HepG2 (cell line): ENCODE measurements around the gene PRR19. TPM values are rescaled to one million over a fixed set of nuclear protein-coding genes. Genes with fewer than 3 reads are reported as not detected.

Experiments
- ATAC-seq: fragments of 200-7000 bp; cut with Tn5 transposase; 3 replicates; pipeline ENCODE4 v1.9.1; 2020; ENCODE audit warnings: mild to moderate bottlenecking, moderate library complexity
- BruUV-seq: library from RNA; stranded (reverse); fragments of 400-500 nt; replicated peaks from 2 replicates; lab custom pipeline; 2021; lab: Mats Ljungman, UMichigan
- CTCF ChIA-PET: fragments of 300-600 bp; formaldehyde crosslinking; extraction: SDS; loops from one replicate; lab custom pipeline; 2021; ENCODE audit warnings: low total read pairs, inconsistent platforms, low intra/inter-chr PET ratio; lab: Yijun Ruan, JAX
- POLR2A ChIA-PET: fragments of 350-600 bp; sonication (Branson Sonifier 250); formaldehyde crosslinking; loops from one replicate; lab custom pipeline; 2020; ENCODE audit warnings: antibody characterized with exemption, inconsistent platforms; lab: Yijun Ruan, JAX
- DNase-seq: peaks from one replicate; pipeline ENCODE4 v3.0.0-alpha.2; 2015; ENCODE audit warnings: low spot score
- FAIRE-seq: peaks from 3 replicates; lab custom pipeline; 2011; peaks lifted over from hg19 to GRCh38; lab: Jason Lieb, UNC
- H2AFZ ChIP-seq: one replicate; pipeline ENCODE4 v1.6.1; 2011; ENCODE audit warnings: low read length, inconsistent platforms
- H3K27ac ChIP-seq: fragments of 300-600 bp; 3 replicates; pipeline ENCODE4 v1.8.0; 2011; ENCODE audit warnings: mixed run types, mild to moderate bottlenecking, mixed read lengths, low read length, inconsistent platforms; ENCODE audit not compliant: insufficient read depth; ENCODE audit errors: extremely low read length
- H3K27me3 ChIP-seq, 2 experiments: fragments of 200-600 bp in 1 of 2; 2 replicates in 1 of 2; 3 replicates in 1 of 2; pipeline versions ENCODE4 v1.6.0 to v1.8.0; 2011; ENCODE audit warnings: low read length in 2 of 2, mild to moderate bottlenecking in 2 of 2, moderate library complexity in 2 of 2, inconsistent platforms in 1 of 2; ENCODE audit not compliant: insufficient read depth in 2 of 2, control insufficient read depth in 1 of 2
- H3K36me3 ChIP-seq, 2 experiments: fragments of 200-600 bp in 1 of 2; replicated peaks in 1 of 2; 2 replicates in 1 of 2; 3 replicates in 1 of 2; pipeline versions ENCODE4 v1.5.1 to v1.8.0; 2011; ENCODE audit warnings: low read length in 2 of 2, inconsistent platforms in 1 of 2; ENCODE audit not compliant: insufficient read depth in 2 of 2, control insufficient read depth in 1 of 2
- H3K4me1 ChIP-seq: 2 replicates; pipeline ENCODE4 v1.5.1; 2012; ENCODE audit warnings: low read length, inconsistent platforms; ENCODE audit not compliant: insufficient read depth
- H3K4me2 ChIP-seq: 2 replicates; pipeline ENCODE4 v1.6.0; 2011; ENCODE audit warnings: low read depth, low read length, inconsistent platforms
- H3K4me3 ChIP-seq, 3 experiments: fragments of 200-600 bp in 1 of 3; sonication (generic), shearing (Covaris generic) in 1 of 3; replicated peaks in 1 of 3; 2 replicates each; pipeline ENCODE4 v1.5.1; 2011 to 2016; ENCODE audit warnings: low read length in 3 of 3, inconsistent platforms in 2 of 3, low read depth in 2 of 3, mild to moderate bottlenecking in 2 of 3, control low read depth in 1 of 3, mixed read lengths in 1 of 3; ENCODE audit not compliant: insufficient read depth in 1 of 3
- H3K79me2 ChIP-seq: one replicate; pipeline ENCODE4 v1.6.1; 2011; ENCODE audit warnings: low read length, inconsistent platforms; ENCODE audit not compliant: insufficient read depth
- H3K9ac ChIP-seq: 2 replicates; pipeline ENCODE4 v1.6.0; 2011; ENCODE audit warnings: mild to moderate bottlenecking, low read depth, low read length, inconsistent platforms; ENCODE audit not compliant: insufficient read depth
- H3K9me3 ChIP-seq: 2 replicates; pipeline ENCODE4 v1.5.1; 2012; ENCODE audit warnings: mild to moderate bottlenecking, low read length
- H4K20me1 ChIP-seq: 2 replicates; pipeline ENCODE4 v1.6.0; 2011; ENCODE audit warnings: inconsistent platforms, mild to moderate bottlenecking, low read length, moderate library complexity; ENCODE audit not compliant: insufficient read depth
- RBM22 ChIP-seq: fragments of 200-400 bp; formaldehyde crosslinking; optimal IDR thresholded peaks from 2 replicates; pipeline ENCODE3; 2017; ENCODE audit warnings: mild to moderate bottlenecking, low read length, moderate library complexity
- ZBTB42 ChIP-seq: sonication (generic); formaldehyde crosslinking; IDR thresholded peaks from 2 replicates; pipeline ENCODE4 v1.5.0; 2020; ENCODE audit warnings: mild to moderate bottlenecking, missing genetic modification reagents
- ZNF652 ChIP-seq: IDR thresholded peaks from 2 replicates; pipeline ENCODE4 v1.6.1; 2016; ENCODE audit warnings: low read depth, borderline replicate concordance
- WGBS: methylation state at CpG from one replicate; pipeline ENCODE4 v1.1.6; 2017; ENCODE audit warnings: low lambda C conversion rate; 5-methylcytosine and 5-hydroxymethylcytosine counted together
- in situ Hi-C: cut with HindIII; loops from 2 replicates; pipeline ENCODE4 v1.10.0; 2017; ENCODE audit warnings: low pct_unique_long_range_greater_than_20kb; ENCODE audit not compliant: extremely low pct_ligation_motif_present
- intact Hi-C: fragments of 100-400 bp; cut with micrococcal nuclease; formaldehyde crosslinking; loops from one replicate; pipeline ENCODE4 v1.10.0; 2022; ENCODE audit not compliant: unreplicated experiment
- polyA plus RNA-seq, 8 experiments: library from polyadenylated mRNA; depleted of rRNA in 3 of 8; stranded (reverse) in 7 of 8; unstranded in 1 of 8; fragments of >200 nt; fragmentation: Illumina TruSeq in 4 of 8; extraction: Trizol in 4 of 8; gene quantifications; 2 replicates each; pipeline versions ENCODE4 v1.2.1 to v1.2.3, GENCODE V29; 2011 to 2016; ENCODE audit warnings: low read depth in 4 of 8, missing spikeins in 1 of 8, mixed read lengths in 1 of 8; ENCODE audit not compliant: insufficient read depth in 1 of 8
- total RNA-seq, 5 experiments: library from RNA; depleted of rRNA; stranded (reverse); fragments of >200 nt; fragmentation: Illumina TruSeq; extraction: Trizol; gene quantifications; 2 replicates each; pipeline ENCODE4 v1.2.3, GENCODE V29; 2016; ENCODE audit warnings: low read depth in 1 of 5
- TF ChIP-seq, protein P1 (sequence below): sonication (generic); formaldehyde crosslinking; IDR thresholded peaks from 2 replicates; pipeline ENCODE4 v1.9.0; 2022; ENCODE audit warnings: missing genetic modification reagents, mild to moderate bottlenecking, borderline replicate concordance

Gene PRR19
- total and polyA plus RNA-seq, 2 of the 13 experiments (the other 11 are each of a cell fraction or from before 2014, with no cell fraction given) = 0.21 to 0.33 TPM

DNA sequence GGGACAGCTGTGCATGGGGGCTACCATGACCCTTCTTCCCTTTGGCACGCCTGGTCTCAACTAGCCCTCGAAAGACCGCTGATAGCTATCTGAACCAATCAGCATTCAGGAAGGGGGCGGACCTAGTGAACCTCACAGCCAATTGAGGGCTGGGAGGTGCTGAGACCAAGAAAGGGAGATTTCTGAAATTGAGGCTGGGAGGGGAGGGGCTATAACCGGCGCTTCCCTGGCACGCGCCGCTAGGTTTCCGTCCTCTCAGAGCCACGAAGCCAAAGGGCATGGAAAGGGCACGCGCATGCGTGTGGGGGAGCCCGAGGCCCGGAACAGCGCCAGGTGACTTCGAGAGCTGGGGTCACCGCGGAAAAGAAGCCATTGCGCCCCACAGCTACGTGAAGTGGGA lies 4.7 kb downstream of the PRR19 start:
- peaks cover 20% of the 10 kb centered on the region for H3K4me1 ChIP-seq
- TF ChIP-seq RBM22 (no peak), ZNF652 (CRISPR knock-in tag) (no peak)
- intact Hi-C loops (no loop called here), in situ Hi-C loops (no loop called here)
- no peak overlapping the region for H2AFZ ChIP-seq
- no peak overlapping the region for H3K4me3 ChIP-seq
- CTCF ChIA-PET = no interaction called here
- no peaks in the 10 kb centered on the region for H3K79me2 ChIP-seq
- BruUV-seq = no TSS peak
- WGBS = 90% methylated on average over 22 of the region's 22 CpGs
- no peaks in the 10 kb centered on the region for H4K20me1 ChIP-seq
- POLR2A ChIA-PET = no interaction called here
- ATAC-seq = no peak
- no peaks in the 10 kb centered on the region for H3K36me3 ChIP-seq
- H3K9me3 ChIP-seq = no peaks in the 10 kb centered on the region
- H3K27ac ChIP-seq = no peak overlapping the region
- no peaks in the 10 kb centered on the region for H3K27me3 ChIP-seq
- no peak for DNase-seq
- no peak for FAIRE-seq
- no peak overlapping the region for H3K4me2 ChIP-seq
- H3K9ac ChIP-seq = no peak overlapping the region

DNA sequence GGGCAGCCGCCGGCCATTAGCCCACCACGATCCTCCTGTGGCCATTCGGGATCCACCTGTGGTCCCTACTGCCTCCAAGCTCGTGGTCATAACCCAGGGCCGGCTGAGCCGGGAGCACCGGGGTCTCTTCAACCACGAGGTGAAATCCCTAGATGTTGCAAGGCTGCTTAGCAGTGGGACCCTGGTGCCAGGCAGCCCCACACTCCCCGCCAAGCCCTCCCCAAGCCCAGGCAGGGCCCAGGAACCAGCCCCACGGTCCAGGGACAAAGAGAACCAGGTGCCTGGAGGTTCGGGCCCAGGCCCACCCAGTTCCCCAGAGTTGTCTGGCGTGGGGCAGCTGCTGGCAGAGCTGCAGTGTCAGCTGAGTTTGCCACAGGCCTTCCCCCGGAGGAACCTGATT lies 7.8 kb downstream of the PRR19 start:
- CTCF ChIA-PET = no interaction called here
- BruUV-seq = no TSS peak

More for the DNA sequence above, 7.8 kb downstream of the PRR19 start:
- Histone ChIP-seq H3K27me3 (peaks cover 0 to 7% of the 10 kb centered on the region in 2 experiments; a peak in 3 of 5 replicates), H2AFZ (no peak overlapping the region), H4K20me1 (no peaks in the 10 kb centered on the region), H3K9me3 (no peaks in the 10 kb centered on the region), H3K4me2 (no peak overlapping the region), H3K36me3 (no peaks in the 10 kb centered on the region), H3K4me3 (no peak overlapping the region), H3K27ac (no peak overlapping the region), H3K9ac (no peak overlapping the region), H3K4me1 (peaks cover 19% of the 10 kb centered on the region), H3K79me2 (no peaks in the 10 kb centered on the region)
- TF ChIP-seq, protein P1, sequence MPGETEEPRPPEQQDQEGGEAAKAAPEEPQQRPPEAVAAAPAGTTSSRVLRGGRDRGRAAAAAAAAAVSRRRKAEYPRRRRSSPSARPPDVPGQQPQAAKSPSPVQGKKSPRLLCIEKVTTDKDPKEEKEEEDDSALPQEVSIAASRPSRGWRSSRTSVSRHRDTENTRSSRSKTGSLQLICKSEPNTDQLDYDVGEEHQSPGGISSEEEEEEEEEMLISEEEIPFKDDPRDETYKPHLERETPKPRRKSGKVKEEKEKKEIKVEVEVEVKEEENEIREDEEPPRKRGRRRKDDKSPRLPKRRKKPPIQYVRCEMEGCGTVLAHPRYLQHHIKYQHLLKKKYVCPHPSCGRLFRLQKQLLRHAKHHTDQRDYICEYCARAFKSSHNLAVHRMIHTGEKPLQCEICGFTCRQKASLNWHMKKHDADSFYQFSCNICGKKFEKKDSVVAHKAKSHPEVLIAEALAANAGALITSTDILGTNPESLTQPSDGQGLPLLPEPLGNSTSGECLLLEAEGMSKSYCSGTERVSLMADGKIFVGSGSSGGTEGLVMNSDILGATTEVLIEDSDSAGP (CRISPR knock-in tag) = peak; percentile 17; the same call in 1 of the 2 replicates
- no peak for TF ChIP-seq ZBTB42 (CRISPR knock-in tag)
- in situ Hi-C loops (no loop called here), intact Hi-C loops (no loop called here)
- ATAC-seq (no peak), FAIRE-seq (no peak), DNase-seq (no peak)
- WGBS = 49% methylated on average over 5 of the region's 14 CpGs
- POLR2A ChIA-PET = no interaction called here
